HCT116 (cell line): ENCODE data around the gene MYL6B. TPM values are rescaled to one million over a fixed set of nuclear protein-coding genes. Genes with fewer than 3 reads are reported as not detected.
A peak's percentile ranks its signal among the peaks of the same experiment; 100 is the strongest.

ENCODE experiments used
- ATAC-seq: fragments of 200-7000 bp; cut with Tn5 transposase; 2 replicates; pipeline ENCODE4 v1.9.1; 2020; ENCODE audit warnings: mild to moderate bottlenecking, moderate library complexity
- BruUV-seq: library from RNA; stranded (reverse); fragments of 400-500 nt; replicated peaks from 2 replicates; lab custom pipeline; 2021; lab: Mats Ljungman, UMichigan
- CTCF ChIA-PET: fragments of 300-600 bp; sonication (Branson Sonifier 250); formaldehyde crosslinking; loops from one replicate; lab custom pipeline; 2021; ENCODE audit warnings: antibody characterized with exemption; lab: Charles Lee
- POLR2A ChIA-PET: fragments of 300-600, 350-600 bp; sonication (Branson Sonifier 250); formaldehyde crosslinking; loops from one replicate; lab custom pipeline; 2021; ENCODE audit warnings: antibody characterized with exemption; lab: Charles Lee
- RAD21 ChIA-PET, 2 experiments: fragments of 300-600 bp; sonication (Branson Sonifier 250); formaldehyde crosslinking; loops; one replicate each; lab custom pipeline; 2023; ENCODE audit warnings: low total read pairs in 2 of 2; ENCODE audit not compliant: uncharacterized antibody in 2 of 2, unreplicated experiment in 2 of 2, low non-redundant PET in 1 of 2; lab: Charles Lee
- DNase-seq: peaks from one replicate; pipeline ENCODE4 v3.0.0-alpha.2; 2010; ENCODE audit warnings: low read depth, low spot score
- H2AFZ ChIP-seq: fragments of 200-600 bp; shearing (Covaris generic), sonication (generic); 2 replicates; pipeline ENCODE4 v1.6.1; 2017; ENCODE audit warnings: low read depth, mixed run types, mixed read lengths, antibody characterized with exemption, low read length; ENCODE audit not compliant: poor library complexity, severe bottlenecking
- H3K27ac ChIP-seq: 2 replicates; pipeline ENCODE4 v1.5.1; 2012; ENCODE audit warnings: low read depth, low read length
- H3K27me3 ChIP-seq: fragments of 200-600 bp; sonication (generic); 2 replicates; pipeline ENCODE4 v1.6.1; 2016; ENCODE audit warnings: mixed run types, low read length, mixed read lengths; ENCODE audit not compliant: insufficient read depth
- H3K36me3 ChIP-seq, 2 experiments: fragments of 200-500 bp in 1 of 2; fragments of 200-600 bp in 1 of 2; sonication (Bioruptor generic) in 1 of 2; sonication (generic) in 1 of 2; 2 replicates each; pipeline versions ENCODE4 v1.5.1 to v1.6.1; 2014 to 2016; ENCODE audit warnings: low read length in 2 of 2, inconsistent platforms in 1 of 2, mixed read lengths in 1 of 2, mixed run types in 1 of 2; ENCODE audit not compliant: insufficient read depth in 2 of 2, control insufficient read depth in 1 of 2
- H3K4me1 ChIP-seq, 2 experiments: fragments of 200-600 bp in 1 of 2; sonication (generic) in 1 of 2; 2 replicates each; pipeline versions ENCODE4 v1.5.1 to v1.6.1; 2012 to 2017; ENCODE audit warnings: low read length in 2 of 2, inconsistent platforms in 1 of 2, mild to moderate bottlenecking in 1 of 2, mixed read lengths in 1 of 2, mixed run types in 1 of 2, moderate library complexity in 1 of 2; ENCODE audit not compliant: insufficient read depth in 2 of 2, control insufficient read depth in 1 of 2
- H3K4me2 ChIP-seq: fragments of 200-600 bp; sonication (generic); 2 replicates; pipeline ENCODE4 v1.6.1; 2017; ENCODE audit warnings: mixed run types, low read length, mixed read lengths
- H3K4me3 ChIP-seq, 2 experiments: fragments of 200-600 bp in 1 of 2; sonication (generic) in 1 of 2; replicated peaks in 1 of 2; 2 replicates each; pipeline ENCODE4 v1.5.1; 2011 to 2016; ENCODE audit warnings: low read length in 2 of 2, control low read depth in 1 of 2, low read depth in 1 of 2, mild to moderate bottlenecking in 1 of 2, mixed read lengths in 1 of 2, mixed run types in 1 of 2
- H3K79me2 ChIP-seq: fragments of 200-600 bp; sonication (generic); 2 replicates; pipeline ENCODE4 v1.6.1; 2017; ENCODE audit warnings: mild to moderate bottlenecking, mixed run types, low read length, moderate library complexity, mixed read lengths; ENCODE audit not compliant: insufficient read depth
- H3K9ac ChIP-seq: fragments of 200-600 bp; sonication (generic); 2 replicates; pipeline ENCODE4 v1.6.1; 2016; ENCODE audit warnings: low read length, mixed read lengths
- H3K9me2 ChIP-seq: fragments of 200-600 bp; sonication (generic), shearing (Covaris generic); 2 replicates; pipeline ENCODE4 v1.6.1; 2017; ENCODE audit warnings: mixed run types, mild to moderate bottlenecking, moderate library complexity; ENCODE audit not compliant: insufficient read depth
- H3K9me3 ChIP-seq, 2 experiments: fragments of 200-500 bp in 1 of 2; fragments of 200-600 bp in 1 of 2; sonication (Bioruptor generic) in 1 of 2; sonication (generic) in 1 of 2; 2 replicates each; pipeline ENCODE4 v1.6.1; 2014 to 2017; ENCODE audit warnings: low read length in 2 of 2, mixed read lengths in 2 of 2, inconsistent platforms in 1 of 2, low read depth in 1 of 2, mild to moderate bottlenecking in 1 of 2, mixed run types in 1 of 2, moderate library complexity in 1 of 2; ENCODE audit not compliant: control insufficient read depth in 1 of 2, insufficient read depth in 1 of 2
- H4K20me1 ChIP-seq: fragments of 200-600 bp; sonication (generic), shearing (Covaris generic); 2 replicates; pipeline ENCODE4 v1.6.1; 2017; ENCODE audit warnings: mixed run types, mild to moderate bottlenecking, moderate library complexity; ENCODE audit not compliant: insufficient read depth
- POLR2AphosphoS5 ChIP-seq: IDR thresholded peaks from 2 replicates; pipeline ENCODE4 v1.6.1; 2011; ENCODE audit warnings: mild to moderate bottlenecking, low read depth, low read length, moderate library complexity
- RAD21 ChIP-seq: IDR thresholded peaks from 2 replicates; pipeline ENCODE4 v1.6.1; 2012; ENCODE audit warnings: low read depth, mild to moderate bottlenecking
- ZBTB33 ChIP-seq: IDR thresholded peaks from 2 replicates; pipeline ENCODE4 v1.6.1; 2011; ENCODE audit warnings: mild to moderate bottlenecking, low read length, moderate library complexity; ENCODE audit not compliant: insufficient replicate concordance; ENCODE audit errors: extremely low read depth
- intact Hi-C: fragments of 100-400 bp; cut with micrococcal nuclease; formaldehyde crosslinking; loops from 2 replicates; pipeline ENCODE4 v1.10.0; 2022
- total RNA-seq: library from RNA; stranded (reverse); gene quantifications from one replicate; pipeline ENCODE4 v1.2.1, GENCODE V29; 2021; ENCODE audit not compliant: unreplicated experiment

MYL6B gene
- total RNA-seq, 1 experiment from 2014 or later: 94.3 TPM

- RAD21 ChIA-PET: no interaction called here
- H2AFZ ChIP-seq: no peak overlapping the region
- intact Hi-C loops: no loop called here
These were observed 35.9 kb downstream of the MYL6B start for GRCh38 chr12:56188131-56188777.

More at GRCh38 chr12:56188131-56188777, 35.9 kb downstream of the MYL6B start:
- no peak for DNase-seq
- Histone ChIP-seq H3K79me2 (peaks cover 37% of the 10 kb centered on the region), H3K27me3 (no peaks in the 10 kb centered on the region), H4K20me1 (no peaks in the 10 kb centered on the region), H3K4me3 (peak overlapping the region; percentile 86 to 88), H3K27ac (peak overlapping the region; percentile 84), H3K9me2 (no peaks in the 10 kb centered on the region), H3K9ac (peak overlapping the region; percentile 87), H3K9me3 (no peaks in the 10 kb centered on the region), H3K4me2 (peak overlapping the region; percentile 90), H3K36me3 (peaks cover 20 to 28% of the 10 kb centered on the region in 2 experiments; a peak in 3 of 4 replicates), H3K4me1 (peaks cover 17 to 26% of the 10 kb centered on the region in 2 experiments)
- ATAC-seq: no peak
- ChIA-PET CTCF (interaction anchor here (0.6 to 3.3 kb wide), 5 partner anchors 9 to 449 kb away, joined by 3 to 29 read pairs (median 18); partner anchors contain the start of genes ESYT1 and ZC3H10), POLR2A (interaction anchor here (0.6 to 2.7 kb wide), 4 partner anchors 34 to 458 kb away, joined by 3 to 17 read pairs (median 10); partner anchors contain the start of genes ATP5F1B, ESYT1, RNF41 and ZC3H10)
- BruUV-seq: no TSS peak
- TF ChIP-seq POLR2AphosphoS5: no peak
- no peak for TF ChIP-seq RAD21
- no peak for TF ChIP-seq ZBTB33
